A673 (cell line): Measurements from ENCODE around the gene MEX3D. TPM values are rescaled to one million over a fixed set of nuclear protein-coding genes. Genes with fewer than 3 reads are reported as not detected.
A peak's percentile ranks its signal among the peaks of the same experiment; 100 is the strongest.

Experiments
- Bru-seq: library from RNA; stranded (reverse); fragments of 400-500 nt; gene quantifications from one replicate; lab custom pipeline; 2021; lab: Mats Ljungman, UMichigan
- BruChase-seq, 2 experiments: library from RNA; stranded (reverse); fragments of 400-500 nt; gene quantifications; one replicate each; lab custom pipeline; 2021; lab: Mats Ljungman, UMichigan
- BruUV-seq: library from RNA; stranded (reverse); fragments of 400-500 nt; replicated peaks from 2 replicates; lab custom pipeline; 2021; lab: Mats Ljungman, UMichigan
- CTCF ChIA-PET: fragments of 300-600 bp; sonication (Branson Sonifier 250); formaldehyde crosslinking; loops from one replicate; lab custom pipeline; 2022; ENCODE audit warnings: antibody characterized with exemption; lab: Charles Lee
- POLR2A ChIA-PET: fragments of 300-600 bp; sonication (Branson Sonifier 250); formaldehyde crosslinking; loops from one replicate; lab custom pipeline; 2022; ENCODE audit warnings: antibody characterized with exemption; ENCODE audit not compliant: low non-redundant PET; lab: Charles Lee
- DNase-seq: peaks from one replicate; pipeline ENCODE4 v3.0.0-alpha.2; 2015; ENCODE audit warnings: low spot score
- H3K27ac ChIP-seq: fragments of 200-600 bp; sonication (generic); 2 replicates; pipeline ENCODE4 v1.5.1; 2016; ENCODE audit warnings: mixed run types, low read depth, mild to moderate bottlenecking, mixed read lengths, antibody characterized with exemption, low read length; ENCODE audit not compliant: poor library complexity, severe bottlenecking
- H3K27me3 ChIP-seq: fragments of 200-600 bp; sonication (generic); replicated peaks from 2 replicates; pipeline ENCODE4 v1.6.1; 2017; ENCODE audit warnings: mixed run types, low read depth, mild to moderate bottlenecking, mixed read lengths, antibody characterized with exemption, low read length; ENCODE audit not compliant: insufficient read depth, poor library complexity
- H3K36me3 ChIP-seq: fragments of 200-600 bp; sonication (generic); 2 replicates; pipeline ENCODE4 v1.6.1; 2016; ENCODE audit warnings: mixed run types, mild to moderate bottlenecking, mixed read lengths, antibody characterized with exemption, low read length; ENCODE audit not compliant: insufficient read depth, poor library complexity, severe bottlenecking
- H3K4me1 ChIP-seq: fragments of 200-600 bp; sonication (generic); 2 replicates; pipeline ENCODE4 v1.6.1; 2017; ENCODE audit warnings: mixed run types, mild to moderate bottlenecking, mixed read lengths, antibody characterized with exemption, low read length; ENCODE audit not compliant: insufficient read depth, poor library complexity, severe bottlenecking
- H3K4me3 ChIP-seq: fragments of 200-600 bp; sonication (generic); 2 replicates; pipeline ENCODE4 v1.5.1; 2016; ENCODE audit warnings: low read depth, mixed run types, mild to moderate bottlenecking, mixed read lengths, low read length; ENCODE audit not compliant: poor library complexity, severe bottlenecking
- H3K9me3 ChIP-seq: fragments of 200-600 bp; sonication (generic); 2 replicates; pipeline ENCODE4 v1.6.1; 2016; ENCODE audit warnings: mixed run types, low read depth, mild to moderate bottlenecking, mixed read lengths, antibody characterized with exemption, low read length; ENCODE audit not compliant: poor library complexity, severe bottlenecking
- EZH2 ChIP-seq: fragments of 200-600 bp; sonication (generic); IDR thresholded peaks from 2 replicates; pipeline ENCODE4 v1.6.1; 2017; ENCODE audit warnings: borderline replicate concordance, low read depth, mild to moderate bottlenecking, mixed read lengths, antibody characterized with exemption, low read length; ENCODE audit not compliant: poor library complexity, severe bottlenecking
- intact Hi-C: fragments of 100-400 bp; cut with micrococcal nuclease; formaldehyde crosslinking; loops from one replicate; pipeline ENCODE4 v1.10.0; 2022; ENCODE audit not compliant: unreplicated experiment
- long read RNA-seq: library from polyadenylated mRNA; stranded (forward); transcript quantifications from one replicate; pipeline ENCODE4 v2.0.0, GENCODE V29; 2022
- total RNA-seq: library from RNA; stranded (reverse); gene quantifications from 2 replicates; pipeline ENCODE4 v1.2.3, GENCODE V29; 2021
- TF ChIP-seq, protein P1 (sequence below): fragments of 300-800, 200-600 bp; sonication (generic); conservative IDR thresholded peaks from 2 replicates; pipeline ENCODE4 v1.5.1; 2017; ENCODE audit warnings: low read depth, mild to moderate bottlenecking, antibody characterized with exemption, low read length, moderate library complexity, mixed read lengths

MEX3D gene
- total RNA-seq (60.0 and 65.4 TPM in 2 replicates), Bru-seq, nascent RNA (percentile 65 among the genes with signal in this experiment), BruChase-seq, experiment 1, labeled RNA remaining after a 2-hour chase (percentile 74 among the genes with signal in this experiment), BruChase-seq, experiment 2, labeled RNA remaining after a 6-hour chase (percentile 78 among the genes with signal in this experiment)
- long read RNA-seq, partial matches to known transcripts, result 0 of 1 reads
- long read RNA-seq, other reads (novel, unspliced or antisense), result 0 of 1 reads

DNA sequence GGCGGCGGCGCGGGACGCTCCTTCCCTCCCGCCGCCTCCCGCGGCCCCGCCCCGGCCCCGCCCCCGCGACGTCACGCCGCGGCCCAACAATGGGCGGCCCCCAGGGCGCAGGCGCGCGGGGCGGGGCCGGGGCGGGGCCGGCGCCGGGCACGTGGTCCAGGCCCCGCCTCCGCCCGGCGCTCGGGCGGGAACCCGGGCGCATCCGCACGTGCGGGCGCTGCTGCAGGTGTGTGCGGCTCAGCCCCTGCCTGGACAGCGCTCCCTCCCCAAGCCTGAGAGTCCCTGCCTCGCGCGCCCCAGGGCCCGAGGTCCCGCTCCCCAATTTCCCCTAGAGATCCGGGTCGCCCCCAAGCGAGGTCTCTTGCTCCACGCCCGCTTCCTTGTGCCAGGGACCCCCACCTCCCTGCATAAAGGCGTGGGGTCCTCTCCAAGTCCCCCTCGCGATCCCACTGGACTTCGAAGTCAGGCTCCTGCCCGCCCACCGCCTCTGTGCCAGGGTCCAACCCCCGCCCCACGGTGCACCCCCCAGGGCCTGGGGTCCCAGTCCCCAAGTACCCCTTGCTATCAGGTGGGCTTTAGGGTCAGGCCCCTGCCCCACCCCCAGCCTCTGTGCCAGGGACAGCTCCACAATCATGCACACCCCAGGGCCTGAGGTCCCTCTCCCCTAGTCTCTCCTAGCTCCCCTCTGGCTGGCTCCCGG is at the start of gene MEX3D:
MEX3D (minus strand) TSS at position 6 of the 700 bp plus-strand sequence. CDS start 267 bp downstream, outside the sequence.
- no peaks in the 10 kb centered on the region for H3K27me3 ChIP-seq
- BruUV-seq, result no TSS peak
- peaks cover 7% of the 10 kb centered on the region for H3K4me1 ChIP-seq
- H3K27ac ChIP-seq, result peak within 1 kb of the TSS; percentile 96
- CTCF ChIA-PET, result interaction anchor here (0.6 kb wide), 1 partner anchor 15 kb away, joined by 7 read pairs; no protein-coding TSS in a partner anchor
- peaks cover 2% of the 10 kb centered on the region for H3K36me3 ChIP-seq
- H3K4me3 ChIP-seq, result peak within 1 kb of the TSS; percentile 96
- no peaks in the 10 kb centered on the region for H3K9me3 ChIP-seq
- DNase-seq, result peak; percentile 84
- intact Hi-C loops, result no loop called here
- POLR2A ChIA-PET, result no interaction called here
- TF ChIP-seq EZH2, result no peak

DNA sequence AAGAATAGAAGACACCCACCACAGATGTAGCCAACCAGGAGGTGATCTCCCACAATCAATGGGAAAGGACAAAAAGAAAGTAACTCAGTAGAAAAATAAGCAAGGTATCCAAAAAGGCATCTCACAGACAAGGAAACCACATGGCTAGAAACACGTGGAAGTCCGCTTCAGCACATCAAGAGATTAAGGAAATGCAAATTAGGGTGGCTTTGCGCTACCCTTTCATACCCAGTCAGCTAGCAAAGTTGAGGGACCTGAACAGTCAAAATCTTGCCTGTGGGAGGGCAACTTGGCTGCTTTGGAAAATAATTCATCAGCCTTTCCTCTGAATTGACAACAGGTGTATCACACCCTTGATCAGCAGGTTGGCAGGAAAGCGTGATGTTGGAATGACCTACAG is 48.8 kb upstream of the MEX3D start:
- peak; percentile 44 for DNase-seq
- ChIA-PET CTCF (no interaction called here), POLR2A (no interaction called here)
- Histone ChIP-seq H3K27ac (no peak overlapping the region), H3K4me1 (no peaks in the 10 kb centered on the region), H3K9me3 (no peaks in the 10 kb centered on the region), H3K27me3 (no peaks in the 10 kb centered on the region), H3K36me3 (peaks cover 92% of the 10 kb centered on the region), H3K4me3 (no peak overlapping the region)
- TF ChIP-seq, protein P1, sequence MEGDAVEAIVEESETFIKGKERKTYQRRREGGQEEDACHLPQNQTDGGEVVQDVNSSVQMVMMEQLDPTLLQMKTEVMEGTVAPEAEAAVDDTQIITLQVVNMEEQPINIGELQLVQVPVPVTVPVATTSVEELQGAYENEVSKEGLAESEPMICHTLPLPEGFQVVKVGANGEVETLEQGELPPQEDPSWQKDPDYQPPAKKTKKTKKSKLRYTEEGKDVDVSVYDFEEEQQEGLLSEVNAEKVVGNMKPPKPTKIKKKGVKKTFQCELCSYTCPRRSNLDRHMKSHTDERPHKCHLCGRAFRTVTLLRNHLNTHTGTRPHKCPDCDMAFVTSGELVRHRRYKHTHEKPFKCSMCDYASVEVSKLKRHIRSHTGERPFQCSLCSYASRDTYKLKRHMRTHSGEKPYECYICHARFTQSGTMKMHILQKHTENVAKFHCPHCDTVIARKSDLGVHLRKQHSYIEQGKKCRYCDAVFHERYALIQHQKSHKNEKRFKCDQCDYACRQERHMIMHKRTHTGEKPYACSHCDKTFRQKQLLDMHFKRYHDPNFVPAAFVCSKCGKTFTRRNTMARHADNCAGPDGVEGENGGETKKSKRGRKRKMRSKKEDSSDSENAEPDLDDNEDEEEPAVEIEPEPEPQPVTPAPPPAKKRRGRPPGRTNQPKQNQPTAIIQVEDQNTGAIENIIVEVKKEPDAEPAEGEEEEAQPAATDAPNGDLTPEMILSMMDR, result no peak
- no peak for TF ChIP-seq EZH2
- no TSS peak for BruUV-seq
- intact Hi-C loops, result no loop called here

DNA sequence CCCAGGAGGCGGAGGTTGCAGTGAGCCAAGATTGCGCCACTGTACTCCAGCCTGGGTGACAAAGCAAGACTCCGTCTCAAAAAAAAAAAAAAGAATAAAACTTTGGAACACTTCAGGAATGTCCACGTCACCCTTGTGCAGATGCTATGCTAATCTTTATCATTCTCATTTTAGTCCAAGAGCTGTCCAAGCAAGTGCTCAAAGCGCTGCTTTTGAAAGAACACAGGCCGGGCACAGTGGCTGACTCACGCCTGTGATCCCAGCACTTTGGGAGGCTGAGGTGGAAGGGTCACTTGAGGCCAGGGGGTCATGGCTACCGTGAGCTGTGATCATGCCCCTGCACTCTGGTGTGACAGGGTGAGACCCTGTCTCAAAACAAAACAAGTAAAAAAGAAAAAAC is 48.3 kb upstream of the MEX3D start:
- ChIA-PET POLR2A (no interaction called here), CTCF (no interaction called here)
- intact Hi-C loops, result no loop called here
- TF ChIP-seq EZH2, result no peak
- TF ChIP-seq, protein P1, result no peak
- Histone ChIP-seq H3K27me3 (no peaks in the 10 kb centered on the region), H3K4me1 (no peaks in the 10 kb centered on the region), H3K36me3 (peaks cover 90% of the 10 kb centered on the region), H3K4me3 (no peak overlapping the region), H3K27ac (no peak overlapping the region), H3K9me3 (no peaks in the 10 kb centered on the region)
- DNase-seq, result no peak
- no TSS peak for BruUV-seq
